RWPE2 (cell line): ENCODE data around the gene PEAK3.

Experiments
- ATAC-seq: fragments of 200-7000 bp; cut with Tn5 transposase; 3 replicates; pipeline ENCODE4 v1.9.1; 2021; ENCODE audit warnings: low read depth
- DNase-seq: peaks from one replicate; pipeline ENCODE4 v3.0.0-alpha.2; 2020; ENCODE audit warnings: low spot score
- H3K27ac ChIP-seq: fragments of 450-650 bp; 2 replicates; pipeline ENCODE4 v1.5.1; 2017; ENCODE audit warnings: mild to moderate bottlenecking; ENCODE audit not compliant: poor library complexity, severe bottlenecking
- H3K27me3 ChIP-seq: fragments of 250-450 bp; sonication (Bioruptor Pico); 2 replicates; pipeline ENCODE4 v1.5.1; 2021; ENCODE audit warnings: mild to moderate bottlenecking, moderate library complexity; ENCODE audit not compliant: insufficient read depth, poor library complexity, severe bottlenecking
- H3K36me3 ChIP-seq: fragments of 250-450 bp; sonication (Bioruptor Pico); 2 replicates; pipeline ENCODE4 v1.5.1; 2020; ENCODE audit warnings: low read depth, mild to moderate bottlenecking, moderate library complexity
- H3K4me1 ChIP-seq: fragments of 250-450 bp; sonication (Bioruptor Pico); 2 replicates; pipeline ENCODE4 v1.5.1; 2021; ENCODE audit warnings: mild to moderate bottlenecking, moderate library complexity; ENCODE audit not compliant: insufficient read depth, poor library complexity, severe bottlenecking
- H3K4me3 ChIP-seq: fragments of 250-450 bp; sonication (Bioruptor Pico); 2 replicates; pipeline ENCODE4 v1.5.1; 2021; ENCODE audit warnings: mild to moderate bottlenecking, moderate library complexity; ENCODE audit not compliant: severe bottlenecking
- H3K9me3 ChIP-seq: fragments of 250-450 bp; sonication (Bioruptor Pico); 2 replicates; pipeline ENCODE4 v1.5.1; 2021; ENCODE audit warnings: mild to moderate bottlenecking, moderate library complexity; ENCODE audit not compliant: severe bottlenecking
- CTCF ChIP-seq: fragments of 450-650 bp; IDR thresholded peaks from one replicate; pipeline ENCODE4 v1.5.1; 2017; ENCODE audit warnings: mild to moderate bottlenecking, moderate library complexity; ENCODE audit not compliant: poor library complexity, severe bottlenecking

Gene PEAK3

DNA sequence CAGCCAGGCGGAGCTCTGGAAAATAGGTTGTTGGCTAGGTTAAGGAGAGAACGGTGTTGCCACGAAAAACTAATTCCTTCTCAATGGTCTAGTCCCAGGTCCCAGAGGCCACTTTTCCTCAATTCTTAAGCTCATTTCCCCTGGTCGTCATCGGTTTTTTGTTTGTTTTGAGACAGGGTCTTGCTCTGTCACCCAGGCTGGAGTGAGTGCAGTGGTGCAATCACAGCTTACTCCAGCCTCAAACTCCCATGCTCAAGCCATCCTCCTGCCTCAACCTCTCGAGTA is 44.2 kb downstream of the PEAK3 start:
- Histone ChIP-seq H3K4me1 (peaks cover 10% of the 10 kb centered on the region), H3K27ac (peak overlapping the region; percentile 69), H3K4me3 (no peak overlapping the region), H3K27me3 (no peaks in the 10 kb centered on the region), H3K9me3 (no peaks in the 10 kb centered on the region), H3K36me3 (peaks cover 57% of the 10 kb centered on the region)
- no peak for DNase-seq
- no peak for ATAC-seq
- TF ChIP-seq CTCF = no peak

DNA sequence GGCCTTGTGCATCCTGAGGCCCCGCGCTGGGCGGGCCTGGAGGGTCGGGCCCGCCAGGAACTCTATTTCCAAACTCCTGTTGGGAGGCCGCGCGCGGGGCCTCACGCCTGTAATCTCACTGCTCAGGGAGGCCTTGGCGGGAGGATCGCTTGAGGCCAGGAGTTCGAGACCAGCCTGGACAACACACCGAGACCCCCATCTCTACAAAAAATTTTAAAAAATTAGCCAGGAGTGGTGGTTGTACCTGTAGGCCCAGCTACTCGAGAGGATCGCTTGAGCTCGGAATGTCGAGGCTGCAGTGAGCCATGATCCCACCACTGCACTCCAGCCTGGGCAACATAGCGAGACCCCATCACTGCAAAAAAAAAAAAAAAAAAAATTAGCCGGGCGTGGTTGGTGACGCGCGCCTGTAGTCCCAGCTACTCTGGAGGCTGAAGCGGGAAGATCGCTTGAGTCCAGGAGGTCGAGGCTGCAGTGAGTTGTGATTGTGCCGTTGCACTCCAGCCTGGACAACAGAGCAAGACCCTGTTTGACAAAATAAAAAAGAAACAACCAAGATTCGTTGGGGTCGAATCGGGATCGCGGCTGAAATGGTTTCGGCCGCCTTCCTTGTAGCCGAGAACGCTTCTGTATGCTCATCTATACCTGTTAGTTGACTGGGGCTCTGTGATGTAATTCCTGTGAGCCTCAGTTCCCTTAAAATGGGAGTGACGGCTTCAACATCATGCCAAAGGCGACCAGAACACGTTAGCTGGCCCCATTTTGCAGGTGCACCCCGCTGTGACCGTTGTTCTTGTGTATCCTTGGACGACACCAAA is 44.7 kb downstream of the PEAK3 start:
- Histone ChIP-seq H3K36me3 (peaks cover 55% of the 10 kb centered on the region), H3K27me3 (no peaks in the 10 kb centered on the region), H3K9me3 (no peaks in the 10 kb centered on the region), H3K4me1 (peaks cover 10% of the 10 kb centered on the region), H3K27ac (peak overlapping the region; percentile 69), H3K4me3 (peak overlapping the region; percentile 88)
- DNase-seq = no peak
- no peak; the same call in 2 of the 3 replicates for ATAC-seq
- TF ChIP-seq CTCF = no peak

- ATAC-seq = peak; percentile 68
- H3K4me1 ChIP-seq = peaks cover 10% of the 10 kb centered on the region
Measured at GRCh38 chr19:2236314-2237050, 45.5 kb downstream of the PEAK3 start, which contains the start of the genes PLEKHJ1 and SF3A2. Gene PLEKHJ1 (minus strand): TSS chr19:2236329. CDS start chr19:2236248, 81 bp downstream. Gene SF3A2 (plus strand): TSS chr19:2236824. CDS start chr19:2243419, 6,595 bp downstream.

DNA sequence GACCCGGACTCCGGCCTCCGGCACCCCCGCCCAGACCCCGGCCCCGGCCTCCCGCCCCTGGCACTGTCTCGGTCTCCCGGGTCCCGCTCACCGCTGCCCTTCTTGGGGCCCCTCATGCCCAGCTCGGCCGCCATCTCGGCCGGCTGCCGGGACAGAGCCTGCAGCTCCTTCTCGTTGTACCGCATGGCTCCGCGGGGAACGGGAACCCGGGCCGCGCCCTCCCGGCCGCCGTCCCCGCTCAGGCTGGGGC is 46.0 kb downstream of the PEAK3 start:
- no peaks in the 10 kb centered on the region for H3K9me3 ChIP-seq
- H3K4me3 ChIP-seq = peak overlapping the region; percentile 88
- peak overlapping the region; percentile 69 for H3K27ac ChIP-seq
- DNase-seq (no peak), ATAC-seq (peak; percentile 41; the same call in 2 of the 3 replicates)
- peaks cover 43% of the 10 kb centered on the region for H3K36me3 ChIP-seq
- peaks cover 10% of the 10 kb centered on the region for H3K4me1 ChIP-seq
- no peaks in the 10 kb centered on the region for H3K27me3 ChIP-seq
- TF ChIP-seq CTCF = no peak

More at GRCh38 chr19:2236314-2237050, 45.5 kb downstream of the PEAK3 start, which contains the start of the genes PLEKHJ1 and SF3A2:
- peak; percentile 94 for DNase-seq
- peak within 1 kb of the TSS; percentile 88 for H3K4me3 ChIP-seq
- H3K36me3 ChIP-seq = peaks cover 48% of the 10 kb centered on the region
- TF ChIP-seq CTCF = peak; percentile 96
- H3K27me3 ChIP-seq = no peaks in the 10 kb centered on the region
- no peaks in the 10 kb centered on the region for H3K9me3 ChIP-seq
- peak within 1 kb of the TSS; percentile 69 for H3K27ac ChIP-seq
